ENCODE data around the gene AP1S3. TPM values are rescaled to one million over a fixed set of nuclear protein-coding genes. Genes with fewer than 3 reads are reported as not detected.

Gene AP1S3
- total RNA-seq, 1 experiment from 2014 or later, result 185 TPM

DNA sequence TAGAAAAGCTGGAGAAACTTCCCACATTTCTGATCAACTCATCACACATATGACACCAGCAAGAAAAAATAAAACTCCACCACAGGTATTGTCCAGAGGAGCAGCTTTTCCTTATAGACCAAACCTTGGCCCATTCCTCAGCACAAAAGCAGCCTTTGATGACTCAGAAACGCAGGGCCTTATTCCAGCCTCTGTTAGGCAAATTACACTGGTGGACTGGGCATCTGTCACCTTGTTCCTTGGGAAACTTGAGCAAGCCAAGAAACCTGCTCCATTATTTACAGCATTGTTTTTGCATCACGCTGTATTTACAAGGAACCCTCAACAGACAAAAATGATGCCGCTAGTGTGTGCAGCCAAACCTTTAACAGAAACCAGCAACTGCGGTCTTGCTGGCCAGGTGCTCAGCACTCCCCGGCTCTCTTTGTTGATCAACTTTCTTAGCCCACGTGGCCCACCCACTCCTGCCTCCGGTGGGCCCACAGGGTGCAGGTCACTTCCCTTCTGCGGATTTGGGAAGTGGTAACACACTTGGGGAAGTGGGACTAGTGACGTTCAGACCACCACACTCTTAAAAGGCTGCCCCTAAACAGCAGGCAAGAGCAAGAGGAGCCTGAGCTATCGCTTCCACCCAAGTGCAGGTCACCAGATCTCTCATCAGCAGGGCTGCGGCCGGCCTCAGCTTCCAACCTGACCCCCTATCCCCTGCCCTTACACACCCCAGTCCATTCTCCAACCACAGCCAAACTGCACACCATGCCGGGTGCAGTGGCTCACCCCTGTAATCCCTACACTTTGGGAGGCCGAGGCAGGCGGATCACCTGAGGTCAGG lies 1.5 kb downstream of the AP1S3 start:
- H3K27me3 ChIP-seq (ENCODE audit: insufficient read depth, low read length), result no peaks in the 10 kb centered on the region
- TF ChIP-seq, protein P1, sequence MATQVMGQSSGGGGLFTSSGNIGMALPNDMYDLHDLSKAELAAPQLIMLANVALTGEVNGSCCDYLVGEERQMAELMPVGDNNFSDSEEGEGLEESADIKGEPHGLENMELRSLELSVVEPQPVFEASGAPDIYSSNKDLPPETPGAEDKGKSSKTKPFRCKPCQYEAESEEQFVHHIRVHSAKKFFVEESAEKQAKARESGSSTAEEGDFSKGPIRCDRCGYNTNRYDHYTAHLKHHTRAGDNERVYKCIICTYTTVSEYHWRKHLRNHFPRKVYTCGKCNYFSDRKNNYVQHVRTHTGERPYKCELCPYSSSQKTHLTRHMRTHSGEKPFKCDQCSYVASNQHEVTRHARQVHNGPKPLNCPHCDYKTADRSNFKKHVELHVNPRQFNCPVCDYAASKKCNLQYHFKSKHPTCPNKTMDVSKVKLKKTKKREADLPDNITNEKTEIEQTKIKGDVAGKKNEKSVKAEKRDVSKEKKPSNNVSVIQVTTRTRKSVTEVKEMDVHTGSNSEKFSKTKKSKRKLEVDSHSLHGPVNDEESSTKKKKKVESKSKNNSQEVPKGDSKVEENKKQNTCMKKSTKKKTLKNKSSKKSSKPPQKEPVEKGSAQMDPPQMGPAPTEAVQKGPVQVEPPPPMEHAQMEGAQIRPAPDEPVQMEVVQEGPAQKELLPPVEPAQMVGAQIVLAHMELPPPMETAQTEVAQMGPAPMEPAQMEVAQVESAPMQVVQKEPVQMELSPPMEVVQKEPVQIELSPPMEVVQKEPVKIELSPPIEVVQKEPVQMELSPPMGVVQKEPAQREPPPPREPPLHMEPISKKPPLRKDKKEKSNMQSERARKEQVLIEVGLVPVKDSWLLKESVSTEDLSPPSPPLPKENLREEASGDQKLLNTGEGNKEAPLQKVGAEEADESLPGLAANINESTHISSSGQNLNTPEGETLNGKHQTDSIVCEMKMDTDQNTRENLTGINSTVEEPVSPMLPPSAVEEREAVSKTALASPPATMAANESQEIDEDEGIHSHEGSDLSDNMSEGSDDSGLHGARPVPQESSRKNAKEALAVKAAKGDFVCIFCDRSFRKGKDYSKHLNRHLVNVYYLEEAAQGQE (IDR thresholded peaks at IDR 0.05; ENCODE audit: low read depth), result no peak
- no peak for TF ChIP-seq ZBTB33 (IDR thresholded peaks at IDR 0.05; ENCODE audit: extremely low read depth, insufficient replicate concordance, low read length)
- TF ChIP-seq EGR1 (IDR thresholded peaks at IDR 0.05; ENCODE audit: low read depth), result 0 out of 2 replicates have a peak, but pooled peaks have one; percentile 30
- peak; percentile 13; the same call in 1 of the 2 replicates for TF ChIP-seq SP1 (IDR thresholded peaks at IDR 0.05; ENCODE audit: low read depth)
- peak; percentile 48 for TF ChIP-seq SIN3A (IDR thresholded peaks at IDR 0.05; ENCODE audit: low read depth)
- peak; percentile 68; the same call in 1 of the 2 replicates for TF ChIP-seq MAX (IDR thresholded peaks at IDR 0.05)
- no peak; the same call in 1 of the 2 replicates for TF ChIP-seq FOSL1 (IDR thresholded peaks at IDR 0.05; ENCODE audit: low read depth)
- TF ChIP-seq JUND (IDR thresholded peaks at IDR 0.05), result peak; percentile 49; the same call in 1 of the 2 replicates
- intact Hi-C loops (cut with micrococcal nuclease), result loop anchor here (10.0 kb wide), 1 partner anchor 109 kb away; the partner anchor contains the start of gene WDFY1
- H3K27ac ChIP-seq (ENCODE audit: low read depth, low read length), result peak overlapping the region; percentile 91
- ChIA-PET POLR2A (interaction anchor here (1.1 to 1.6 kb wide), 2 partner anchors 8 to 17 kb away, joined by 3 read pairs; no protein-coding TSS in a partner anchor), RAD21 (ENCODE audit: low non-redundant PET in 1 of 2, low total read pairs in 2 of 2, uncharacterized antibody in 2 of 2, unreplicated experiment in 2 of 2) (interaction anchor here in 1 of 2 experiments (0.7 kb wide), 1 partner anchor 83 kb away, joined by 3 read pairs; no protein-coding TSS in a partner anchor), CTCF (no interaction called here)
- peak; percentile 9; the same call in 1 of the 2 replicates for ATAC-seq
- no peaks in the 10 kb centered on the region for H3K9me2 ChIP-seq (ENCODE audit: insufficient read depth)
- H3K36me3 ChIP-seq (ENCODE audit: control insufficient read depth in 1 of 2, insufficient read depth in 2 of 2, low read length in 2 of 2), result peaks cover 7 to 12% of the 10 kb centered on the region in 2 experiments
- peak overlapping the region; percentile 97 for H3K4me2 ChIP-seq (ENCODE audit: low read length)
- peak overlapping the region; percentile 79 to 93 for H3K4me3 ChIP-seq (replicated peaks in 1 of 2; ENCODE audit: low read depth in 1 of 2, low read length in 2 of 2)
- H2AFZ ChIP-seq (ENCODE audit: low read depth, low read length, poor library complexity, severe bottlenecking), result no peak overlapping the region
- peaks cover 50% of the 10 kb centered on the region in 2 experiments for H3K4me1 ChIP-seq (ENCODE audit: control insufficient read depth in 1 of 2, insufficient read depth in 2 of 2, low read length in 2 of 2)
- no peak for DNase-seq (ENCODE audit: low read depth, low spot score)
- H3K9ac ChIP-seq (ENCODE audit: low read length), result peak overlapping the region; percentile 84
- no peaks in the 10 kb centered on the region for H3K9me3 ChIP-seq (ENCODE audit: control insufficient read depth in 1 of 2, insufficient read depth in 1 of 2, low read depth in 1 of 2, low read length in 2 of 2)
- peaks cover 71% of the 10 kb centered on the region for H3K79me2 ChIP-seq (ENCODE audit: insufficient read depth, low read length)
- no TSS peak for BruUV-seq (replicated peaks)
- H4K20me1 ChIP-seq (ENCODE audit: insufficient read depth), result peaks cover 4% of the 10 kb centered on the region; the same call in 1 of the 2 replicates
